ENCODE data around the gene KIF15.

Gene KIF15

GRCh38 chr3:44880284-44880683 is 118.7 kb downstream of the KIF15 start:
- DNase-seq: peak; percentile 31

GRCh38 chr3:44883213-44883955 is 121.8 kb downstream of the KIF15 start:
- DNase-seq: peak; percentile 14

DNA sequence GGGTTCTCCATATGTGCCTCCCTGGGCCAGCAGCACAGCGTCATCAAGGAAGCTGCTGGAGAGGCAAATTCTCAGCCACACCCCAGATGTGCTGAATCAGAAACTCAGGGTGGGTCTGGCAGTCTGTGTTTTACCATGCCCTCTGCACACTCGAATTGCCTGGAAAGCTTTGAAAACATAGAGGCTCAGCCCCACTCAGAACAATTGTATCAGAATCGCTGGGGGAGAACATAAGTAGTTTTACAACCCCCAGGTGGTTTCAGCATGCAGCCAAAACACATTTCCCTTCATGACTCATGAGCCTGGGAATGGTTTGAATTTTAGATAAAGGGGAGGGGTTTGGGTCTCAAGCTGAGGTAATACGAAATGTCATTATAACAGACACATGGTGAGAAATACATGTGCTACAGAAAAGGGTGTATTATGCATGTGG is 122.4 kb downstream of the KIF15 start:
- DNase-seq: no peak

DNA sequence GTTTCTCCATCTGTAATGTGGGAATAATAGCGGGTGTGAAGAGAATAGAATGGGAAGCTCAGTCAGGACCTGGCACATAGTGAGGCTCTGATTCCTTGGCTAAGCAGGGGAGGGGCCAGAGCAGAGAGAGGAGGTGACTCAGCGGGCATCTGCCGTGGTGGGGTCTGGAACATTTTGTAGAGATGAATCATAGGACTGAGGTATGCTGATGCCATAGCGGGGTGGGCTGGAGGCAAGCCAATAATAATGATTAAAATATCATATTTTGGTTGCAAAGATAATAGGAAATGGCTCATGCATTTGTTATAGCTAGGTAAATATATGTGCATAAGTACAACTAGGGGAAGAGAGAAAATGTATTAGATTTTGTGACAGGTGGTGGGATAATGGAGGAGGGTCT is 124.0 kb downstream of the KIF15 start:
- DNase-seq: peak; percentile 61

DNA sequence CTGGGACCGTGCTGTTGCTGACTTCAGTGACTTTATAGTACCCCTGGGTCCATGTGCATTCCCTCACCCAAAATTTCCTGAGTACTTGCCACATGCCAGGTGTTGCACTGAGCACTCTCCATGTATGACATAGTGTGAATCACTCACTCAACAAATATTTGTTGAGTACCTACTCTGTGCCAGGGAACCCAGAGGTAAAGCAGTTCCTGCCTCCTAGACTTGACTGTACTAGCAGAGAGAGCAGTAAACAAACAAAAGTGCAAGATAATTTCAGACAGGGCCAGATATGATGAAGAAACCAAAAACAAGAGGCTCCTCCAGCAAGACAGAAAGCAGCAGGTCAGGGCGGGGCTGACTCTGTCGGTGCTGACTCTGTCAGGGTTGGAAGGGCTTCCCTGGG is 125.0 kb downstream of the KIF15 start:
- no peak for DNase-seq

DNA sequence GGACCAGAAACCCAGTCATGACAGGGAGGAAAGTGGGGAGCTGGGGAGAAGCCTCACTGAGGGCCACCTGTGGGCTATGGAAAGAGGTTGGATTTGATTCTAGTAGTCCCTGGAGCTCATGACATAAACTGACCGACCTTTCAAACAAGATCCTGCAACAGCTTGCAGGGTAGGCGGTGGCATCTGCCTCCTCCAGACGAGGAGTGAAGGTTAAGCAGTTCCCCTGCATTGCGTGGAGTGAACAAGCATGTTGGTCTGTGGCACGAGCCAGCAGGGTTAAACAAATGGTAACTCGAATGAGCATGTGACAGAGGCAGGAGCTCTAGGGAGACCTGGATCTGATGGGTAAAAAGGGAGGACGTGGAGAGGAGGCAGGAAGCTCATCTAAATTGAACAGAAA is 125.5 kb downstream of the KIF15 start:
- peak; percentile 34 for DNase-seq

DNA sequence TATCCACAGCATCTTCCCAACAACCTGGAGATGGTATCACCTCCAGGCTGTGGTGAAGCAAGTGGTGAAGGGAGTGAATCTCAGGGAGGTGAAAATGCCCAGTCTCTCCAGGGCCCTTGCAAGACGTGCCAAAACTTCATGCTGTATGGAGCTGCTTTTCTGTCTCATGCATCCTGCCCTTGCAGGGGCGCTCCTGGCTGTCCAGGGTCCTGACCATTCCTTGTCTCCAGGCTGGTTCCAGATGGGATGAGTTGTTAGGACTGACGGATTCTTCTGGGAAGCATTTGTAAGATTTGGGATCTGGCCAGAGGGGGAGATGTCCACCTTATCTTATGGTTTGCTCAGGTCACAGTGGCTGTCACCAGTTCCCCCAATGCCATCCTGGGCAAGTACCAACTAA is 128.7 kb downstream of the KIF15 start:
- DNase-seq: no peak

DNA sequence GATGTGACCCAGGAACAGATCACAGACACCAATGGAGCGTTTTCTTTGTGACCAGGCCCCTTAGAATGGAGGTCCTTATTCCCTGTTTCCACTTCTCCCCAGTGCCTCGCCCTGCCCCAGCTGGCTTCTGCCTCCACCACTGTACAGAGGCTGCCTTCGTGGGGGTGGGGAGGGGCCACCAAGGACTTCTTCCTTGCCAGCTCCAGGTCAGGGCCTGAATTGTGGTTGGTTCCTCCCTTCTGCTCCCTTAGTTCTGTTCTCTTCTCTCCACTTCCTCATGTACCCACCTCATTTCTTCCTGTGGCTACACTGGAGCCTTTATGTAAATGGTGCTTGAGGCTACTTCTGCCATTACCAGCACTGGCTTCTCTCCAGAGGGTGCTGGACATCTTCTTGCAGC is 129.3 kb downstream of the KIF15 start:
- no peak for DNase-seq

GRCh38 chr3:44892689-44893088 is 131.1 kb downstream of the KIF15 start:
- no peak for DNase-seq

- no peak for DNase-seq
Observed at GRCh38 chr3:44893097-44893496, 131.5 kb downstream of the KIF15 start.

GRCh38 chr3:44894485-44894884 is 132.9 kb downstream of the KIF15 start:
- DNase-seq: no peak

- DNase-seq: no peak
Observed at GRCh38 chr3:44896440-44896839, 134.8 kb downstream of the KIF15 start.

DNA sequence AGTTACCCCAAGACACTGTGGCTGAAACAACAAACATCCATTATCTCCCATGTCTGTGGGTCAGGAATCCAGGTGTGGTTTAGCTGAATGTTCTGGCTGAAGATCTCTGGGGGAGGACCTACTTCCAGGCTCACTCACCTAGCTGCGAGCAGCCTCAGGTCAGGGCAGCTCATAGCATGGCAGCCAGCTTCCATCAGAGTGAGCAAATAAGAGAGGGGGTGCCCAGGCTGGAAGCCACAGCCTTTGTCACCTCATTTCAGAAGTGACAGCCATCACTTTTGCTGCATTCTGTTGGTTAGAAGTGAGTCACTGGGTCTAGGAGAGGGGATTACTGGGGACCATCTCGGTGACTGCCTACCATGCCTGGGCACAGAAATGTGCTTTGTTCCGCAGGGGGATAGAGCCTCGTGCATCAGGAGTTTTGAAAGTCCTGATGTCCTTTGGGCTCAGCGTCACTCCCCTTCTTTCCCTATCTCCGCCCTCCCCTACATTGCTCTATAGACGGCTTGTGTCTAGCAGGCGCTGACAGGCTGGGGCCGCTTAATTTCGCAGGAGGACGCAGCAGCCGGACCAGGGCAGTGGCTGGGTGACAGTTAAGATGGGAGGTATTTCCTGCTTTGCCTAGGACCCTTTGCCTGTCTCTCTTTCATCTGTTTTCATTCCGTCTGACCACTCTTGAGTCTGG is 138.2 kb downstream of the KIF15 start:
- DNase-seq: no peak

- no peak for DNase-seq
Observed at GRCh38 chr3:44902628-44903027, 141.0 kb downstream of the KIF15 start.
